ENCODE measurements around the gene LANCL1.

LANCL1 gene

GRCh38 chr2:210476194-210477128, at the start of gene LANCL1:
Gene LANCL1, minus strand, starts transcription at chr2:210476759. Its CDS starts 363 bp downstream, at chr2:210476396.
- peak within 1 kb of the TSS; percentile 93 for H3K4me3 ChIP-seq (ENCODE audit: low read length)
- no peak for TF ChIP-seq ZNF274 (IDR thresholded peaks at IDR 0.05; ENCODE audit: low read depth, low read length)

- H3K4me3 ChIP-seq (ENCODE audit: low read length) = no peak overlapping the region
- no peak for TF ChIP-seq ZNF274 (IDR thresholded peaks at IDR 0.05; ENCODE audit: low read depth, low read length)
These were observed 48.0 kb upstream of the LANCL1 start for GRCh38 chr2:210524533-210524932.

GRCh38 chr2:210523650-210524289, 47.2 kb upstream of the LANCL1 start:
- no peak for TF ChIP-seq ZNF274 (IDR thresholded peaks at IDR 0.05; ENCODE audit: low read depth, low read length)
- no peak overlapping the region for H3K4me3 ChIP-seq (ENCODE audit: low read length)

GRCh38 chr2:210522399-210522798, 45.8 kb upstream of the LANCL1 start:
- no peak for TF ChIP-seq ZNF274 (IDR thresholded peaks at IDR 0.05; ENCODE audit: low read depth, low read length)

GRCh38 chr2:210519594-210519993, 43.0 kb upstream of the LANCL1 start:
- H3K4me3 ChIP-seq (ENCODE audit: low read length) = no peak overlapping the region
- TF ChIP-seq ZNF274 (IDR thresholded peaks at IDR 0.05; ENCODE audit: low read depth, low read length) = no peak

More at GRCh38 chr2:210522399-210522798, 45.8 kb upstream of the LANCL1 start:
- no peak overlapping the region for H3K4me3 ChIP-seq (ENCODE audit: low read length)

- TF ChIP-seq ZNF274 (IDR thresholded peaks at IDR 0.05; ENCODE audit: low read depth, low read length) = no peak
- no peak overlapping the region for H3K4me3 ChIP-seq (ENCODE audit: low read length)
These were observed 40.7 kb upstream of the LANCL1 start for GRCh38 chr2:210517264-210517663.

- no peak for TF ChIP-seq ZNF274 (IDR thresholded peaks at IDR 0.05; ENCODE audit: low read depth, low read length)
- H3K4me3 ChIP-seq (ENCODE audit: low read length) = no peak overlapping the region
These were observed 39.4 kb upstream of the LANCL1 start for GRCh38 chr2:210515911-210516310.

- H3K4me3 ChIP-seq (ENCODE audit: low read length) = no peak overlapping the region
- no peak for TF ChIP-seq ZNF274 (IDR thresholded peaks at IDR 0.05; ENCODE audit: low read depth, low read length)
These were observed 27.2 kb upstream of the LANCL1 start for GRCh38 chr2:210503725-210504191.

GRCh38 chr2:210503001-210503623, 26.6 kb upstream of the LANCL1 start:
- H3K4me3 ChIP-seq (ENCODE audit: low read length) = peak overlapping the region; percentile 60; the same call in 1 of the 2 replicates
- TF ChIP-seq ZNF274 (IDR thresholded peaks at IDR 0.05; ENCODE audit: low read depth, low read length) = no peak

GRCh38 chr2:210496512-210496911, 20.0 kb upstream of the LANCL1 start:
- H3K4me3 ChIP-seq (ENCODE audit: low read length) = no peak overlapping the region
- no peak for TF ChIP-seq ZNF274 (IDR thresholded peaks at IDR 0.05; ENCODE audit: low read depth, low read length)

- no peak for TF ChIP-seq ZNF274 (IDR thresholded peaks at IDR 0.05; ENCODE audit: low read depth, low read length)
- H3K4me3 ChIP-seq (ENCODE audit: low read length) = no peak overlapping the region
These were observed 17.0 kb upstream of the LANCL1 start for GRCh38 chr2:210493528-210493927.

GRCh38 chr2:210481601-210482175, 5.1 kb upstream of the LANCL1 start:
- no peak overlapping the region for H3K4me3 ChIP-seq (ENCODE audit: low read length)
- TF ChIP-seq ZNF274 (IDR thresholded peaks at IDR 0.05; ENCODE audit: low read depth, low read length) = no peak

- no peak overlapping the region for H3K4me3 ChIP-seq (ENCODE audit: low read length)
- no peak for TF ChIP-seq ZNF274 (IDR thresholded peaks at IDR 0.05; ENCODE audit: low read depth, low read length)
These were observed 4.2 kb upstream of the LANCL1 start for GRCh38 chr2:210480764-210481163.

GRCh38 chr2:210480079-210480478, 3.5 kb upstream of the LANCL1 start:
- no peak for TF ChIP-seq ZNF274 (IDR thresholded peaks at IDR 0.05; ENCODE audit: low read depth, low read length)

More at GRCh38 chr2:210480079-210480478, 3.5 kb upstream of the LANCL1 start:
- no peak overlapping the region for H3K4me3 ChIP-seq (ENCODE audit: low read length)

Measured in GM08714 (cell line).